HG03135 (cell line): ENCODE measurements around the gene SCAP.
"Not testable (repeated sequence)": the region's sequence is repeated elsewhere in the genome, so short reads cannot be mapped to it uniquely, and the experiment has no call there.

Experiments used
- ATAC-seq: cut with Tn5 transposase; IDR thresholded peaks from one replicate; pipeline ENCODE4 v1.9.1; 2021; ENCODE audit warnings: mild to moderate bottlenecking, moderate library complexity; ENCODE audit not compliant: unreplicated experiment

SCAP gene

GRCh38 chr3:47481763-47482162 is 6.0 kb upstream of the SCAP start:
- ATAC-seq = not testable (repeated sequence)

GRCh38 chr3:47480267-47480666 is 4.5 kb upstream of the SCAP start:
- not testable (repeated sequence) for ATAC-seq

GRCh38 chr3:47479826-47480160 is 4.1 kb upstream of the SCAP start:
- ATAC-seq = no peak

GRCh38 chr3:47478022-47478421 is 2.3 kb upstream of the SCAP start:
- no peak for ATAC-seq

- no peak for ATAC-seq
These were observed 981 bp upstream of the SCAP start for GRCh38 chr3:47476644-47477199.

GRCh38 chr3:47476330-47476626 is 537 bp upstream of the SCAP start:
- no peak for ATAC-seq

GRCh38 chr3:47475029-47475569 is 642 bp downstream of the SCAP start:
- no peak for ATAC-seq

- ATAC-seq = no peak
These were observed 2.4 kb downstream of the SCAP start for GRCh38 chr3:47473391-47473790.

GRCh38 chr3:47469616-47470015 is 6.1 kb downstream of the SCAP start:
- no peak for ATAC-seq

- ATAC-seq = not testable (repeated sequence)
These were observed 7.4 kb downstream of the SCAP start for GRCh38 chr3:47468315-47468714.

- no peak for ATAC-seq
These were observed 11.2 kb downstream of the SCAP start for GRCh38 chr3:47464588-47464987.

GRCh38 chr3:47459534-47460085 is 16.1 kb downstream of the SCAP start:
- not testable (repeated sequence) for ATAC-seq

GRCh38 chr3:47456984-47457383 is 18.8 kb downstream of the SCAP start:
- no peak for ATAC-seq

- ATAC-seq = no peak
These were observed 19.8 kb downstream of the SCAP start for GRCh38 chr3:47455806-47456452.

GRCh38 chr3:47452453-47453215 is 23.1 kb downstream of the SCAP start:
- no peak for ATAC-seq

GRCh38 chr3:47444103-47444502 is 31.6 kb downstream of the SCAP start:
- ATAC-seq = no peak

GRCh38 chr3:47443611-47443995 is 32.1 kb downstream of the SCAP start:
- ATAC-seq = no peak

GRCh38 chr3:47441796-47442551 is 33.8 kb downstream of the SCAP start:
- ATAC-seq = no peak

GRCh38 chr3:47440131-47440530 is 35.6 kb downstream of the SCAP start:
- no peak for ATAC-seq

GRCh38 chr3:47436180-47436579 is 39.6 kb downstream of the SCAP start:
- ATAC-seq = no peak

GRCh38 chr3:47434849-47435248 is 40.9 kb downstream of the SCAP start:
- no peak for ATAC-seq
